ENCODE data around the gene ETV6.

GRCh38 chr12:11722578-11723138 lies 73.2 kb downstream of the ETV6 start:
- TF ChIP-seq SIN3A (IDR thresholded peaks at IDR 0.05; ENCODE audit: borderline replicate concordance, insufficient read depth, low read length) (no peak), TAF1 (IDR thresholded peaks at IDR 0.05; ENCODE audit: borderline replicate concordance, insufficient read depth, low read length) (no peak), POLR2AphosphoS5 (IDR thresholded peaks at IDR 0.05; ENCODE audit: low read depth, low read length) (no peak), FOXP2 (optimal IDR thresholded peaks at IDR 0.05; ENCODE audit: borderline replicate concordance, extremely low read depth, extremely low read length, insufficient read depth) (no peak)
